ENCODE data around the gene PDAP1. TPM values are rescaled to one million over a fixed set of nuclear protein-coding genes. Genes with fewer than 3 reads are reported as not detected.

Gene PDAP1
- total RNA-seq, 1 donor from 2014 or later = 91.2 TPM

DNA sequence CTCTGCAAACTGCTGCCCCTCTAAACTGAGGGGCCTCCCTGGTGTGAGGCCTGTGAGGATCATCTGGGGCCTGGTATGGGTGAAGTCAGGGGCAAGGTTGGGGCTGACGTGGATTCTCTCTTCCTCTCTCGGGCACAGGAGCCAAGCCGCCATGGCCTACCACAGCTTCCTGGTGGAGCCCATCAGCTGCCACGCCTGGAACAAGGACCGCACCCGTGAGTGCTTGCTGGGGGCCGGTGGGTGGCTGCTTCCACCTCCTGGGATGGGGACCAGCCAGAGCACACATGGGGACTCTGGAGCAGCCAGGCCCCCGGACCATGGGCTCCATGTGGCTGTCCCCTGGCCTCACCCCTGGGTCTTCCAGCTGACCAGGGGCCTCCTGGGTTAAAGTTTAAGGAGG, 22.8 kb downstream of the PDAP1 start:
- H3K27me3 Mint-ChIP-seq (ENCODE audit: low read depth) = no peaks in the 10 kb centered on the region
- H3K36me3 Mint-ChIP-seq (ENCODE audit: low read depth) = peaks cover 13% of the 10 kb centered on the region
- H3K4me3 Mint-ChIP-seq (ENCODE audit: unreplicated experiment) = no peak overlapping the region
- no peaks in the 10 kb centered on the region for H3K9me3 Mint-ChIP-seq (ENCODE audit: low read depth)
- H3K4me1 Mint-ChIP-seq (ENCODE audit: low read depth) = peaks cover 9% of the 10 kb centered on the region
- no peak for DNase-seq (ENCODE audit: low spot score)
- TF ChIP-seq, protein P1, sequence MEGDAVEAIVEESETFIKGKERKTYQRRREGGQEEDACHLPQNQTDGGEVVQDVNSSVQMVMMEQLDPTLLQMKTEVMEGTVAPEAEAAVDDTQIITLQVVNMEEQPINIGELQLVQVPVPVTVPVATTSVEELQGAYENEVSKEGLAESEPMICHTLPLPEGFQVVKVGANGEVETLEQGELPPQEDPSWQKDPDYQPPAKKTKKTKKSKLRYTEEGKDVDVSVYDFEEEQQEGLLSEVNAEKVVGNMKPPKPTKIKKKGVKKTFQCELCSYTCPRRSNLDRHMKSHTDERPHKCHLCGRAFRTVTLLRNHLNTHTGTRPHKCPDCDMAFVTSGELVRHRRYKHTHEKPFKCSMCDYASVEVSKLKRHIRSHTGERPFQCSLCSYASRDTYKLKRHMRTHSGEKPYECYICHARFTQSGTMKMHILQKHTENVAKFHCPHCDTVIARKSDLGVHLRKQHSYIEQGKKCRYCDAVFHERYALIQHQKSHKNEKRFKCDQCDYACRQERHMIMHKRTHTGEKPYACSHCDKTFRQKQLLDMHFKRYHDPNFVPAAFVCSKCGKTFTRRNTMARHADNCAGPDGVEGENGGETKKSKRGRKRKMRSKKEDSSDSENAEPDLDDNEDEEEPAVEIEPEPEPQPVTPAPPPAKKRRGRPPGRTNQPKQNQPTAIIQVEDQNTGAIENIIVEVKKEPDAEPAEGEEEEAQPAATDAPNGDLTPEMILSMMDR (IDR thresholded peaks at IDR 0.05) = no peak
- H3K27ac Mint-ChIP-seq (ENCODE audit: unreplicated experiment) = no peak overlapping the region

DNA sequence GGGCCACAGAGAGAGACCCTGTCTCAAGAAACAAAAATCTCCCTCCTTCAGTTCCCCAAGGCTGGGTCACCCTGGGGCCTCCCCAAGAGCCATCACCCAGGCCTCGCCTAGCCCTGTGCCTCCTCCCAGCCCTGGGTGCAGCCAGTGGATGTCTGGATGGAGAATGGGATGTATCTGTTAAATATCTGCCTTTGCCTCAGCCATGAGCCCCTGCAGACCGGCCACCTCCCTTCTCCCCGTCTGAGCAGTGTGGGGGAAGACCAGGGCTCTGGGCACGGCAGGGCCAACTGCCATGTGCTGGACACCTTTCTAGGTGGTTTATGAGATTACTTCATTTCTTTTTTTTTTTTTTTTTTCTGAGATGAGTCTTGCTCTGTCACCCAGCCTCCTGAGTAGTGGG, 23.9 kb downstream of the PDAP1 start:
- no peak overlapping the region for H3K4me3 Mint-ChIP-seq (ENCODE audit: unreplicated experiment)

DNA sequence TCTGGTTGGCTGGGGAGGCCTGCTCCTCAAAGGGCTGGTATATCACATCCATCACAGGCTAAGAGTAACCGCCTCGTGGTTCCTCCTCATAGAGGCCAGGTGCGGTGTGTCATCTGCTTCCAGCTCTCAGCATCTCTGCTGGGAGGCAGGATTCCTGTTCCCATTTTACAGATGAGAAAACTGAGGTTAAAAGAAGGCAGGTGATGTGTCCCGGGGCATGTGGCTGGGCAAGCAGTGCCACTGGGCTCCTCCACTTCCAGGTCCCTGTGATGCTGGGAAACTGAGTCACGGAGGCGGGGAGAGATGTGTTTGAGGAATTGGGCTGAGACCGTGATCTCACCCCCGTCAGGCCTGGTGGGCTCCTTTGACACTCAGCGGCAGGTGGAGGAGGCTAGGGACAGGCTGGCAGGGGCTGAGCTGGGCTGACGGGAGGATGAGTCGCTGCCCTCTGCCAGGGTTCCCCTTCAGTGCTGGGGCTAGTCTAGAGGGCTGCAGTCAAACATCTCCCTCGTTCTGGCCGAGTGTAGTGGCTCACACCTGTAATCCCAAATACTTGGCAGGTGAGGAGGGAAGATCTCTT, 24.5 kb downstream of the PDAP1 start:
- DNase-seq (ENCODE audit: low spot score) = no peak
- Mint-ChIP-seq H3K4me1 (ENCODE audit: low read depth) (peaks cover 26% of the 10 kb centered on the region), H3K36me3 (ENCODE audit: low read depth) (peaks cover 16% of the 10 kb centered on the region), H3K27me3 (ENCODE audit: low read depth) (no peaks in the 10 kb centered on the region), H3K4me3 (ENCODE audit: unreplicated experiment) (no peak overlapping the region), H3K9me3 (ENCODE audit: low read depth) (no peaks in the 10 kb centered on the region), H3K27ac (ENCODE audit: unreplicated experiment) (peak overlapping the region; percentile 4)
- TF ChIP-seq, protein P1 (IDR thresholded peaks at IDR 0.05) = no peak

More for the DNA sequence above, 23.9 kb downstream of the PDAP1 start:
- no peak for DNase-seq (ENCODE audit: low spot score)
- no peaks in the 10 kb centered on the region for H3K9me3 Mint-ChIP-seq (ENCODE audit: low read depth)
- H3K36me3 Mint-ChIP-seq (ENCODE audit: low read depth) = peaks cover 13% of the 10 kb centered on the region
- H3K4me1 Mint-ChIP-seq (ENCODE audit: low read depth) = peaks cover 20% of the 10 kb centered on the region
- TF ChIP-seq, protein P1 (IDR thresholded peaks at IDR 0.05) = no peak
- H3K27me3 Mint-ChIP-seq (ENCODE audit: low read depth) = no peaks in the 10 kb centered on the region
- no peak overlapping the region for H3K27ac Mint-ChIP-seq (ENCODE audit: unreplicated experiment)

DNA sequence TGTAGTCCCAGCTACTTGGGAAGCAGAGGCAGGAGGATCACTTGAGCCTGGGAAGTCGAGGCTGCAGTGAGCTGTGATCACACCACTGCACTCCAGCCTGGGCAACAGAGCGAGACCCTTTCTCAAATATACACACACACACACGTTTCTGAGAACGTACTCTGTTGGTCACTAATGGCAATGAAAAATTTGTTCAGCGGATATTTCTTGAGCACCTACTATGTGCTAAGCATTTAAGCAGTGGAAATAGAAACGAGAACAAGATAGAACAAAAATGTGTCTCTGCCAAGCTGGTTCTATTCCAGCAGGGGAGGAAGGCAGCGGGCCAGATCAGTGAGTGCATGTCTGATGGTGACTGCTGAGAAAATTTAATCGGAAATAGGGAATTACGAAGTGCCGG, 25.2 kb downstream of the PDAP1 start:
- TF ChIP-seq, protein P1 (IDR thresholded peaks at IDR 0.05) = no peak
- peaks cover 12% of the 10 kb centered on the region for H3K36me3 Mint-ChIP-seq (ENCODE audit: low read depth)
- H3K9me3 Mint-ChIP-seq (ENCODE audit: low read depth) = no peaks in the 10 kb centered on the region
- H3K27me3 Mint-ChIP-seq (ENCODE audit: low read depth) = no peaks in the 10 kb centered on the region
- no peak for DNase-seq (ENCODE audit: low spot score)
- peaks cover 27% of the 10 kb centered on the region for H3K4me1 Mint-ChIP-seq (ENCODE audit: low read depth)
- H3K4me3 Mint-ChIP-seq (ENCODE audit: unreplicated experiment) = no peak overlapping the region
- peak overlapping the region; percentile 4 for H3K27ac Mint-ChIP-seq (ENCODE audit: unreplicated experiment)

DNA sequence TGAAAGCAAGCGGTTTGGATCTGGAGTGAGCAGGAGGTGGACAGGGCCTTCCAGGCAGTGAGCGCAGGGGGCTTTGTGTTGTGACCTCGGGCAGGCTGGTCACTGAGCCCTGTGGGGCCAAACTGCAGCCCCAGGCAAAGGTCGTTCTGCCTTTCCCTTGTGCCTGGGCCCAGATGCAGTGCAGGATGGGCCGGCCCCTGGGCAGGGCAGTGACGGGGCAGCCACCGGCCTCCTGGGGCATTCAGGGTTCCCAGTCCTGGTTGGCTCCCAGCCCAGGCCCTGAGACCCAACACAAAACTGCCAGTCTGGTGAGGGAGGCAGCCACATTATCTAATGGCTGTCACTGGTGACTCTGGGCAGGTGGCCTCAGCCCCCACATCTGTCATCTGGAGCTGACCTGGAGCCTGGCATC, 26.7 kb downstream of the PDAP1 start:
- TF ChIP-seq, protein P1 (IDR thresholded peaks at IDR 0.05) = no peak
- Mint-ChIP-seq H3K9me3 (ENCODE audit: low read depth) (no peaks in the 10 kb centered on the region), H3K27me3 (ENCODE audit: low read depth) (no peaks in the 10 kb centered on the region), H3K4me3 (ENCODE audit: unreplicated experiment) (no peak overlapping the region), H3K36me3 (ENCODE audit: low read depth) (peaks cover 6% of the 10 kb centered on the region), H3K27ac (ENCODE audit: unreplicated experiment) (no peak overlapping the region), H3K4me1 (ENCODE audit: low read depth) (peaks cover 29% of the 10 kb centered on the region)
- no peak for DNase-seq (ENCODE audit: low spot score)
